Ishikawa (cell line): ENCODE measurements around the gene SLC7A14.

Experiments used
- CREB1 ChIP-seq: IDR thresholded peaks from 2 replicates; pipeline ENCODE4 v1.6.1; 2012; ENCODE audit warnings: low read depth
- EP300 ChIP-seq: IDR thresholded peaks from 2 replicates; pipeline ENCODE4 v1.6.1; 2012; ENCODE audit warnings: borderline replicate concordance
- FOXM1 ChIP-seq: IDR thresholded peaks from 2 replicates; pipeline ENCODE4 v1.6.1; 2012; ENCODE audit warnings: low read depth, borderline replicate concordance
- TF ChIP-seq, protein P1 (sequence below): IDR thresholded peaks from 2 replicates; pipeline ENCODE4 v1.6.1; 2012

DNA sequence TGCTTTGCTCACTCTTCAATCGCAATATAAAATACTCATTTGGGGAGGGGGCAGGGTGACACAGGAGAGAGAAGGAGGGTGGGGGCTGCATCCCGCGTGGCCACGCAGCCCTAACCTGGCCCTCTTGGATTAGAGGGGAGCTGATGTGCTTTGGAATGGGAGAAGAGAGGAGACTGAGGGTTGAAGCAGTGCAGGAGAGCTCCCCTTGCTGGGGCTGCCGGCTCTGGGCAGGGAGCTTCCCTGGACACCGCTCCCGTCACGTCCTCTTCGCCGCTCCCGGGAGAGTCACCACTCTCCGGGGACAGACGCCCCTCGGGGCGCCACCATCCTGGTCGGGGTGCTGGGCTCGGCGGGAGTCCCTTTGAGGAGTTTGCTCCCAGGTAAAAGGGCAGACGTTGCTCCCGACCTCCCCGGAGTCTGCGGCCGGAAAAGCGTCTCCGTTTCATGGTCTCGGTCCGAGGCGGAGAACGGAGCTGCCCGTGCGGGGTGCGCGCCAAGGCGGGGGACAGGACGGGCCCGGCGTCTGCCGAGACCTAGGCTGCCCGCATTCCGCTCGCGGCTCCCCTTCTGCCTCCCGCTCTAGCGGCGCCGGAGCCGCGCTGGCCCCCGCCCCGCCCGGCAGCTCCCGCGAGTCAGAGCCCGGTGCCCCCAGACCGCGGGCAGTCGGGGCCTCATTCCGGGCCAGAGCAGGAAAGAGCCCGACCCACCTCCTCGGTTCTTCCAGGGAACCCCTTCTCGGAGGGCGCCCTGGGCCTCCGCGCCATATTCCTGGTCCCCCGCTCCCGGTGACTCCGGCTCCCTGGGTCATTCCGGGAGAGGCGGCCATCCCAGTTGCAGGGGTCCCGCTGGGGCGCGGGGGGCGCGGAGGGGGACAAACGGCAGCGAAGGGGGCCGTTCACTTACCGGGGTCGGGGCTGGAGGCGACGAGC, 603 bp downstream of the SLC7A14 start:
- TF ChIP-seq FOXM1 (no peak), CREB1 (no peak), EP300 (no peak)
- TF ChIP-seq, protein P1, sequence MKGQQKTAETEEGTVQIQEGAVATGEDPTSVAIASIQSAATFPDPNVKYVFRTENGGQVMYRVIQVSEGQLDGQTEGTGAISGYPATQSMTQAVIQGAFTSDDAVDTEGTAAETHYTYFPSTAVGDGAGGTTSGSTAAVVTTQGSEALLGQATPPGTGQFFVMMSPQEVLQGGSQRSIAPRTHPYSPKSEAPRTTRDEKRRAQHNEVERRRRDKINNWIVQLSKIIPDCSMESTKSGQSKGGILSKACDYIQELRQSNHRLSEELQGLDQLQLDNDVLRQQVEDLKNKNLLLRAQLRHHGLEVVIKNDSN, result no peak
